Measurements from ENCODE around the gene SEMG1. TPM values are rescaled to one million over a fixed set of nuclear protein-coding genes. Genes with fewer than 3 reads are reported as not detected.

SEMG1 gene
- polyA plus RNA-seq, 4 donors, result not detected

Other genes with a start within 250 kb of the SEMG1 start
- gene TOMM34, start 246.6 kb upstream of the SEMG1 start, polyA plus RNA-seq (ENCODE audit: insufficient read length in 4 of 4), result 10 to 100 TPM; 34.1 to 41.6 (median 40.0) TPM
- gene STK4, start 240.5 kb upstream of the SEMG1 start, polyA plus RNA-seq (ENCODE audit: insufficient read length in 4 of 4), result 10 to 100 TPM; 15.4 to 21.7 (median 19.4) TPM
- under 1 TPM; 0.35 to 0.73 (median 0.49) TPM for gene KCNS1, start 105.9 kb upstream of the SEMG1 start, polyA plus RNA-seq (ENCODE audit: insufficient read length in 4 of 4)
- not detected for gene WFDC5, start 91.9 kb upstream of the SEMG1 start, polyA plus RNA-seq (ENCODE audit: insufficient read length in 4 of 4)
- gene WFDC12, start 82.6 kb upstream of the SEMG1 start, polyA plus RNA-seq (ENCODE audit: insufficient read length in 4 of 4), result not detected
- under 1 TPM in 1 of 4 donors, not detected in 3; 0.48 TPM for gene PI3, start 32.1 kb upstream of the SEMG1 start, polyA plus RNA-seq (ENCODE audit: insufficient read length in 4 of 4)
- gene SEMG2, start 14.3 kb downstream of the SEMG1 start, polyA plus RNA-seq (ENCODE audit: insufficient read length in 4 of 4), result not detected
- gene SLPI, start 47.5 kb downstream of the SEMG1 start, polyA plus RNA-seq (ENCODE audit: insufficient read length in 4 of 4), result 10 to 100 TPM in 1 of 4 donors, under 1 TPM in 3; 0.29 to 12.5 (median 0.42) TPM
- not detected for gene RBPJL, start 99.8 kb downstream of the SEMG1 start, polyA plus RNA-seq (ENCODE audit: insufficient read length in 4 of 4)
- gene MATN4, start 101.3 kb downstream of the SEMG1 start, polyA plus RNA-seq (ENCODE audit: insufficient read length in 4 of 4), result 1 to 10 TPM in 1 of 4 donors, under 1 TPM in 3; 0.19 to 3.2 (median 0.41) TPM
- 100 to 1,000 TPM in 3 of 4 donors, 10 to 100 TPM in 1; 36.5 to 173 (median 163) TPM for gene SDC4, start 141.4 kb downstream of the SEMG1 start, polyA plus RNA-seq (ENCODE audit: insufficient read length in 4 of 4)
- 10 to 100 TPM; 27.8 to 32.4 (median 31.9) TPM for gene SYS1, start 156.1 kb downstream of the SEMG1 start, polyA plus RNA-seq (ENCODE audit: insufficient read length in 4 of 4)
- gene TP53TG5, start 171.3 kb downstream of the SEMG1 start, polyA plus RNA-seq (ENCODE audit: insufficient read length in 4 of 4), result 1 to 10 TPM in 2 of 4 donors, under 1 TPM in 2; 0.42 to 1.8 (median 1.2) TPM
- 10 to 100 TPM; 14.4 to 26.6 (median 25.3) TPM for gene DBNDD2, start 201.3 kb downstream of the SEMG1 start, polyA plus RNA-seq (ENCODE audit: insufficient read length in 4 of 4)
- gene PIGT, start 209.1 kb downstream of the SEMG1 start, polyA plus RNA-seq (ENCODE audit: insufficient read length in 4 of 4), result 100 to 1,000 TPM in 2 of 4 donors, 10 to 100 TPM in 2; 98.6 to 102 (median 100) TPM